ENCODE data around the gene LIN52.

DNA sequence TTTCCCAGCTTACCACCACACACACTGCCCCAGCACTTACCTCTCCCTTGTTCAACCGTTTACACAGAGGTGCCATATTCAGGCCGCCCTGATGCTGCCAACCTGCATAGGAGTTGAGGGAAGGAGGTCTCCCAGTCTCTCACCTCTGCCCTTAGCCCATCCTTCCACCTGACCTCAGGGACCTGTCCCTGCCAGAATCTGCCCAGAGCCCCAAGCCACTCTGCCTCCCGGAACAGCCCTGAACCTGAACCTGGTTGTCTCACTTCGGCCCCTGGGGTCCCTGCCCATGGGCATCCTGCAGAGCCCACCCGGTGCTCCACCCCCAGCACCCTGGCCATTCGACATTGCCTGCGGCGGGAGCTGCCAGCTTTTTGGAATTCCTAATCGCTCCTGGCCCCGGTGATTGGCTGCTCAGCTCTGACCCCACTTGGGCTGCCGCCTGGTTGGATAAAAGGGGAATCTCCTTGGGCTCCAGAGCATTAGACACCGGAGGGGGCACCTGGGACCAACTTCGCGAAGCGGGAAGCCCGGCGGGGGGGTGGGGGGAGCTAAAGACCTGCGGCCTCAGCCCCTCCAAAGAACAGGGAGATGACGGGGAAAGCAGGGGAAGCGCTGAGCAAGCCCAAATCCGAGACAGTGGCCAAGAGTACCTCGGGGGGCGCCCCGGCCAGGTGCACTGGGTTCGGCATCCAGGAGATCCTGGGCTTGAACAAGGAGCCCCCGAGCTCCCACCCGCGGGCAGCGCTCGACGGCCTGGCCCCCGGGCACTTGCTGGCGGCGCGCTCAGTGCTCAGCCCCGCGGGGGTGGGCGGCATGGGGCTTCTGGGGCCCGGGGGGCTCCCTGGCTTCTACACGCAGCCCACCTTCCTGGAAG is 154.5 kb downstream of the LIN52 start, which contains the start of gene VSX2:
- TF ChIP-seq, protein P1, sequence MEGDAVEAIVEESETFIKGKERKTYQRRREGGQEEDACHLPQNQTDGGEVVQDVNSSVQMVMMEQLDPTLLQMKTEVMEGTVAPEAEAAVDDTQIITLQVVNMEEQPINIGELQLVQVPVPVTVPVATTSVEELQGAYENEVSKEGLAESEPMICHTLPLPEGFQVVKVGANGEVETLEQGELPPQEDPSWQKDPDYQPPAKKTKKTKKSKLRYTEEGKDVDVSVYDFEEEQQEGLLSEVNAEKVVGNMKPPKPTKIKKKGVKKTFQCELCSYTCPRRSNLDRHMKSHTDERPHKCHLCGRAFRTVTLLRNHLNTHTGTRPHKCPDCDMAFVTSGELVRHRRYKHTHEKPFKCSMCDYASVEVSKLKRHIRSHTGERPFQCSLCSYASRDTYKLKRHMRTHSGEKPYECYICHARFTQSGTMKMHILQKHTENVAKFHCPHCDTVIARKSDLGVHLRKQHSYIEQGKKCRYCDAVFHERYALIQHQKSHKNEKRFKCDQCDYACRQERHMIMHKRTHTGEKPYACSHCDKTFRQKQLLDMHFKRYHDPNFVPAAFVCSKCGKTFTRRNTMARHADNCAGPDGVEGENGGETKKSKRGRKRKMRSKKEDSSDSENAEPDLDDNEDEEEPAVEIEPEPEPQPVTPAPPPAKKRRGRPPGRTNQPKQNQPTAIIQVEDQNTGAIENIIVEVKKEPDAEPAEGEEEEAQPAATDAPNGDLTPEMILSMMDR (IDR thresholded peaks at IDR 0.05), result no peak
- TF ChIP-seq ZNF232 (CRISPR knock-in tag; IDR thresholded peaks at IDR 0.05), result no peak
